DMS79 (cell line): ENCODE measurements around the gene ZNF32.
A peak's percentile ranks its signal among the peaks of the same experiment; 100 is the strongest.
"Not testable (repeated sequence)": the region's sequence is repeated elsewhere in the genome, so short reads cannot be mapped to it uniquely, and the experiment has no call there.

Source experiments
- DNase-seq: peaks from one replicate; lab custom pipeline; 2025; lab: John Stamatoyannopoulos, UW

ZNF32 gene

DNA sequence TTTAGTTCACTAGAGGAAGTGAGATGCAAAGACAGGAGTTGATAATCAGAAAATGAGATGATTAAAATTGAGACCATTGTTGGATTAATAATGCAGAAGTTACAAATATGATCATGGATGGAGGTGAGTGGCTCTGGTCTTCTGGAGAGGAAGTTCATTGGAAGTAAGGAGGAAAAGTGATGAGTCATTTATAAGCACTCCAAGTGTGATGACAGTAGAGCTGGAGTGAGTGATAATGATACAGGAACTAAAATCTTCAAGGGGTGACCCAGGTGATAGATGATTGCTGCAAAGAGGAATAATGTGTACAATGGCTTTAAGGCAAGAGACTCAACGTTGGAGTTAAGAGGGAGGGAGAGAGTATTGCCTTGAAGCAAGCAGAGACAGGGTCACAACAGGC lies 20.7 kb downstream of the ZNF32 start:
- DNase-seq = no peak

DNA sequence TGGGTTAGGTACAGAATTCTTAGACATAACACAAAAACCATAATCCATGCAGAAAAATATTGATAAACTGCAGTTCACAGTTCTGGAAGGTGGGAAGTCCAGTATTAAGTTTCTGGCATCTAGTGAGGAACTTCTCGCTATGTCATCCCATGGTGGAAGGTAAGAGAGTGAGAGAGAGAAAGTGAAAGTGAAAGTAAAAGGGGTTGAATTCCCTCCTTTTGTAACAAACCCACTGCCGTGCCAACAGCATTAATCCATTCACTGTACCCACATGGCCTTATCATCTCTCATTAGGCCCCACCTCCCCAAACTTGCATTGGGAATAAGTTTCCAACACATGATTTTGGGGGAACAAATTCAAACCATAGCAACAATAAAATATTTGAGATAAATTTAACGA lies 25.3 kb downstream of the ZNF32 start:
- peak; percentile 2 for DNase-seq

DNA sequence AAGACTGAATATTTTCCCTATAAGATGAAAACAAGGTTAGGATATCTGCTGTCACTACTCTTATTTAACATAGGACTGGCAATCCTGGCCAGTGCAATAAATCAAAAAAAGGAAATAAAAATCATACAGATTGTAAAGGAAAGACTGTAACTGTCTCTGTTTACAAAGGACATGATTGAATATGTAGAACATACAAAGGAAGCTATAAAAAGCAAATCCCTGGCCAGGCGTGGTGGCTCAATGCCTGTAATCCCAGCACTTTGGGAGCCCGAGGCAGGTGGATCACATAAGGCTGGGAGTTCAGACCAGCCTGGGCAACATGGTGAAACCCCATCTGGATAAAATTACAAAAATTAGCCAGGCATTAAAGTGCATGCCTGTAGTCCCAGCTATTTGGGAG lies 26.6 kb downstream of the ZNF32 start:
- no peak for DNase-seq

DNA sequence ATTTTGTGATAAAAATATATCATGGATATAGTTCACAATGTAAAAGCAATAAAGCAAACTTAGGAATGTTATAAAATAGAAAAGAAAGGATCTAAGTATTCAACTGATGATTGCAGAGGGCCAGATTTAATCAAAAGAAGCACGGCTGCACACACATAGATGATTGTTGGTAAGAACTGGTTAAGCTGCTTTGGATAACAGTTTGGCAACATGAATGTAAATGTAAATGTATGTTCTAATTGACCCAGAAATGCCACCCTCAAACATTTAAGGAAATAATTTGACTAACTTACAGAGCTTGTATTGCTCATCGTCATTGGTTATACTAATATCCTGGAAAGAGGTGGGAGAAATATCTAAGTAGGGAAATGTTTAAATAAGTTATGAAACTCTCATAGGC lies 29.3 kb downstream of the ZNF32 start:
- DNase-seq = no peak

DNA sequence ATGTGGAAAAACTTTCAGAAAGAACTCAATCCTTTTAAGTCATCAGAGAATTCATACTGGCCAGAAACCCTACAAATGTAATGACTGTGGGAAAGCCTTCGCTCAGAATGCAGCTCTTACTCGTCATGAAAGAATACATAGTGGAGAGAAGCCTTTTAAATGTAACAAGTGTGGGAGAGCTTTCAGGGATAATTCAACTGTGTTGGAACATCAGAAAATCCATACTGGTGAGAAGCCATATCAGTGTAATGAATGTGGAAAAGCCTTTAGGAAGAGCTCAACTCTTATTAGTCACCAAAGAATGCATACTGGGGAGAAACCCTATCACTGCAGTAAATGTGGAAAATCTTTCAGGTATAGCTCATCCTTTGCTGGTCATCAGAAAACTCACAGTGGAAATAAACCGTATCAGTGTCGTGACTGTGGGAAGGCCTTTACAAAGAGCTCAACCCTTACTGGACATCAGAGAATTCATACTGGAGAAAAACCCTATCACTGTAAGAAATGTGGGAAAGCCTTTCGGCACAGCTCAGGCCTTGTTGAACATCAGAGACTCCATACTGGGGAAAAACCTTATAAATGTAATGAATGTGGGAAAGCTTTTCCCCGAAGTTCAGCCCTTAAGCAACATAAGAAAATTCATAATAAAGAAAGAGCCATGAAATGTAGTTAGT lies 31.8 kb downstream of the ZNF32 start:
- DNase-seq = no peak

DNA sequence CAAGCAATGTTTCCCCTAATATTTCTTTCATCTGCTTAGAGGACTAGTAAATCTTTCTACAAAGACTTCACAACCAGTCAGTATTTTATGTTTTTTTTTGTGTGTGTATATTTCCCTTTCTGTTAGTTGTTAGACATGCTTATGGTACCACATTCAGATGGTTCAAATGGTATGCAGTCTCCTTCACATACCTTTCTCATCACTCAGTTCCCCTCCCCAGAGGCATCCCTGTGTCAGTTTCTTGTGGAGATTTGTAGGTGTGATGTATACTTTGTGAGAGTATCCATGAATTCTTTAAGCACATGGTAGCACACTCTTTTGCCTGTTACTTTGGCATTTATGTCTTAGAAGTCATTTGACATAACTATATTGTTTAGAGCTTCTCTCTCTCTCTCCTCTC lies 38.0 kb downstream of the ZNF32 start:
- DNase-seq = no peak

DNA sequence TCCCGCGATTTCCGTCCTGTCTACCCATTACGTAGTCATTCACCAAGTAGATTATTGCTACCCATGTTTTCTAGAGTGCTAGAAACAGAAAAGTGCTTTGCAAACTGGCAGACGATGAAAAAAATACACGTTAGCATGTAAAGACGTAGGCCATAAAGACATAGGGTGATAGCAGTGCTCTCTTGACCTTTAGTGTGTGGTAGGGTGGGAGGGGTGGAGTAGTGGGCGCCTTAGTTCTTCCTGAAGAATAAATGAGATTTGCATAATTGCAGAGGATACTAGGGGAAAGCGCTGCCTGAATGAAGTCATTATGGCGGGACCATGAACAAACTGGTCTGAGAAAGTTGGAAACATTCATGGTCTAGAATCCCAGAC lies 41.5 kb downstream of the ZNF32 start:
- DNase-seq = no peak

DNA sequence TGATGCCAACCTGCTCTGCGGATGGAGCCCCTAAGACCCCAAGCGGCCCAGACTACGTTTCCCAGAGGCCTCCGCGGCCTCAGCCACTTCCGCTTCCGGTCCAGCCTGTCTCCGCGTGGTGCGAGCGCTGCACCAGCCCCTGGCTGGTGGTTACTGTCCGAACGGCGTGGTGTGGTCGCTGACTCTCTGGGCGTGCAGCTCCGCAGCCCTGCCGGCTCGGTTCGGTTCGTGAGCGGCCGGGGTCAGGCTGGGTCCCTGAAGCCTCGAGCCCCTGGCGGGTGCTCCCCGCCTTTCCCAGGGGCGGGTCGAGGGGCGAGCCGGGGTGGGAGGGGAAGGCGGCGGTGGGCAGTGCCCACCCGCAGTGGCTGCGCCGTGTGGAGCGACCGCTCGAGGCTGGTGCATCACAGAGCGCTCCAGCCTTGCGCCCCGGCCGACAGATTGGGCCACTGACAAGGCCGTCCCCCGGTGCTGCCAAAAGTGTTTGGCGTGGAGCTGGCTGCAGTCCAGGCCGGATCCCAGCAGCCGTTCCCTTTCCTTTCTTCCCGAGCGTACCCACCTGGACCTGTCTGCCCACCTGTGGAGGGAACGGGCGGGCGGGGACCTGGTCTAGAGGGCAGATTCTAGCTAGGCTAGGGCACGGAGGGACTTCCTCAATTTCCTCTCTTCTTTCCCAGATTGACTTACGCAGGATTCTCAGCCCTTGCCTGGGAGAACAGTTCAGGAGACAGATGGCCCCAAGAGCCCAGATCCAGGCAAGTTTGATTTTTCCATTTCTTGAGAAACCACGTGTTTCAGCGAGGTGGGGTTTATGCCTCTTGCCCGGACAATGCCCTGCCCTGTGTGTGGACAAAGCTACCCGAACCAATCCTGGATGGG lies 42.1 kb downstream of the ZNF32 start, which contains the start of gene ZNF485:
Gene ZNF485, plus strand, starts transcription at position 116 of the 876 bp plus-strand sequence. Its CDS starts 613 bp downstream, at position 729.
- DNase-seq = peak; percentile 27

DNA sequence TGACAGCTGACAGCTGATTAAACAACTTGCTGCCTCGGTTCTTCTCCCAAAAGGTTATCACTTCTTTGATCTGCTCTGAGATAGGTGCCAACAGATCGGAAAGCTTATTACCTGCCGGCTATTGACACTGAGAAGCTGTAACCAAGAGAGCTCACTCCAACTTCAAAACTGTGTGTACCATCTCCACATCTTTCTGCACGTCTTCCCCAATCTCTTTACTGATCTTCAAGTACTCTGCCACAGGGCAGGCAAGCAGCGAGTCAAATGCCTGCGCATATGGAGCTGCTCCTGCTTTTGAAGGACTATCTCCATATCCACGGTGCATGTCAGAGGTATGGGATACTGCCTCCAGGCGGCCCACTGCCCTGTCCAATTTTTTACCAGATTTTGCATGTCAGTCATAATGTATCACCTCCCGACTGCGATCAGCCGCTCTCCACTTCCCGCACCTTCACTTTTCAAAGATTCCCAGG lies 42.8 kb downstream of the ZNF32 start:
- DNase-seq = no peak

DNA sequence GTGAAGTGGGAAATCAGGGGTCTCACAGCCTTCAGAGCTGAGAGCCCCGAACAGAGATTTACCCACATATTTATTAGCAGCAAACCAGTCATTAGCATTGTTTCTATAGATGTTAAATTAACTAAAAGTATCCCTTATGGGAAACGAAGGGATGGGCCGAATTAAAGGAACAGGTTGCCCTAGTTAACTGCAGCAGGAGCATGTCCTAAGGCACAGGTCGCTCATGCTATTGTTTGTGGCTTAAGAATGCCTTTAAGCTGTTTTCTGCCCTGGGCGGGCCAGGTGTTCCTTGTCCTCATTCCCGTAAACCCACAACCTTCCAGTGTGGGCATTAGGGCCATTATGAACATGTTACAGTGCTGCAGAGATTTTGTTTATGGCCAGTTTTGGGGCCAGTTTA lies 47.1 kb downstream of the ZNF32 start:
- DNase-seq = not testable (repeated sequence)

DNA sequence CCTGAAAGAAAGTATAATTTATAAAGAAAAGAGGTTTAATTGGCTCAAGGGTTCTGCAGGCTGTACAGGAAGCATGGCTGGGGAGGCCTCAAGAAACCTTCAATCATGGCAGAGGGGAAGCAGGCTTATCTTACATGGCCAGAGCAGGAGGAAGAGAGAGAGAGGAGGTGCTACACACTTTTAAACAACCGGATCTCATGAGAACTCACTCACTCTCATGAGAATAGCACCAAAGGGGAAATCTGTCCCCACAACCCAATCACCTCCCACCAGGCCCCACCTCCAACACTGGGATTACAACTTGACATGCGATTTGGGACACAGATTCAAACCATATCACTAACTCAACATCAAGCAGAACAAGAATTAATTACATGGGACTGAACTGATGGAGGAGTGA lies 49.3 kb downstream of the ZNF32 start:
- no peak for DNase-seq

DNA sequence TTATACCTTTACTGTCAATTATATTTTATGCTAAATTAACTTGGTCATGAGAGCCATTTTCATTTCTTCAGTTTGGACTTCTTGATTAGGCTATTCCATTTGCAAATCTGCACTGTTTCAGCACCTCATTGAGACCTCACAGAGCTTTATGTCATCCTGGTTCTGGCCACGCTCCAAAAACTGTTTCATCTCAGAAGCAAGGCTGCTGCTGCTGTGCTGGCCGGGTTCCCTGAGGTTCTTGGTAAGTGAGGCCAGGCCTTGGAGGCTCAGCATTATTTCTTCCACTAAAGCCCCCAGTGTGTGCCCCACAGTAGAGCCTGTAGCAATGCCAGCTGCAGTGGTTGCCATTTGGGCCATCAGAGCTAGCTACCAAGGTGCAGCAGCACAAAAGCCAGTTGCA lies 50.2 kb downstream of the ZNF32 start:
- DNase-seq = no peak

DNA sequence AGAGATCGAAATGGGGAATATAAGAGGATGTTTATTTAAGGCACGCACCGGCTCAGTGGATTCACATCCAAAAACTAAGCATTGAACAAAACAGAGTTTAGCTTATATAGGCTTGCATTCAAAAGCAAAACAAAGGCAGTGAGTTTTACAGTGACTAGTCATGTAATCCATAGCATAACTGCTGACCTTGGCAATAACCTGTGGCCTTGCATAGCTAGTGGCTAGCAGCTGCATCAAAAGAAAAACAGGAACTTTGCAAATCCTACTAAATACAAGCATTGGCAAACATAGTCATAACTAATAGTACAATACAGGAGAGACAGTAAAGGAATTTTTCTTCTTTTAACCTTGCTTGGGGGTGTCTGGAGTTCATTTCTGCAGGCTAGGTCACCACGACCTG lies 52.1 kb downstream of the ZNF32 start:
- no peak for DNase-seq

DNA sequence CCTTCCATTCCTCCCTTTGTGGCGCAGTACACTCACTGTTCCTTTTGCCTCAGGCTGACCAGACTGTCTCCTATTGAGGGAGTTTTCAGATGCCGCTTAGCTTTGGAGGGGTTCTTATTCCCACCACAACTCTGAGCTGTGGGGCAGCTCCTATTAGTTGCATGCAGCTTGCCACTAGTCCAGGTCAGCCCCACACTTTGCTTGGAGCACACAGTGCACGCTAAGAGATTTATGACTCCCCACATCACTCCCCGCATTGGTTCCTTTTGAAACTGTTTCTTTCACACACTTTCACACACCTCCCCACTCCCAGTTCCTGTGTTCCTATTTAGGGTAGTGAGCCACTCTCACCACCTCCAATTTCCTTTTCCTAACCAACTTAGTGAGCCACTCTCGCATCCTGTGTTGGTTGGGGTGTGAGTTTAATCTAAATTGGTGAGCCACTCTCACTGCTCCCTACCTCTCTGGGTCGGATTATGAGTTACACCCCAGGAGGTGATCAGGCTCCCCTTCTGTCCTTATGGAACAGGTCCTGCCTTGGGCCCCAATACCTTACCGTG lies 52.9 kb downstream of the ZNF32 start:
- DNase-seq = no peak

DNA sequence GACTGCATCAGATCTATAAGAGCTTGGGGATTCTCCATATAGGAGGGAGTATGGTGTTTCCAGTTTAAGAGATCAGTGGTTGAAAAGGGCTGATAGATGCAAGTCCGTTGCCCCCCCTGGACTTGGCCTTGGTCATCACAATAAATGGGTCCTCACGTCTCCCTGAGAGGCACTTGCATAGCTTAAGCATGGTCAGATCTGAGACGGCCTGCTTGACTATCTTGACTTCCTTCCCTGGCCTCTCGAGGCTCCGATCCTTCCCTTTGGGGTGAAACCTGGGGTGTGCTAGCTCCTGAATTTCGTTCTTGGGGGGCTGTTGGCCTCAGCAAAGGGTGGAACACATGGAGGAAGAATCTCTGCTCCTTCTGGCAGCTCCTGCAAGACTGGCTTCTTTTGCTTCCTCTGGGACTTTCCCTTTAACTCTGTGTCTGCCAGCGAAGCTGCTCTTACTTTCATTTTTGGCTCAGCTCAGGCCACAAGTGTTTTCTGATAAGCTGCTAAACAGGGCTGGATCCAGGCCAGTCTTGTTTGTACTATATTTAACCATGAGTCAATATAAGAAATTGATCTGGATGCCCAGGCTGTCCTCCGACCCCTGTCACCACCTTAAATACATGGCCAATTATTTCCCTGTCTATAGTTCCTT lies 53.6 kb downstream of the ZNF32 start:
- no peak for DNase-seq
